HG02588 (cell line): ENCODE results near the gene FAM25G.

Experiments
- ATAC-seq: cut with Tn5 transposase; IDR thresholded peaks from one replicate; pipeline ENCODE4 v1.9.1; 2021; ENCODE audit warnings: mild to moderate bottlenecking, moderate library complexity; ENCODE audit not compliant: unreplicated experiment

Gene FAM25G

GRCh38 chr10:47449102-47449978 is 42.2 kb downstream of the FAM25G start:
- no peak for ATAC-seq

- no peak for ATAC-seq
Measured at GRCh38 chr10:47447705-47448104, 43.8 kb downstream of the FAM25G start.

- ATAC-seq: no peak
Measured at GRCh38 chr10:47447209-47447608, 44.3 kb downstream of the FAM25G start.

GRCh38 chr10:47445720-47446119 is 45.8 kb downstream of the FAM25G start:
- no peak for ATAC-seq

GRCh38 chr10:47444047-47444446 is 47.5 kb downstream of the FAM25G start:
- ATAC-seq: no peak

GRCh38 chr10:47443145-47443544 is 48.4 kb downstream of the FAM25G start:
- ATAC-seq: no peak

GRCh38 chr10:47442351-47442750 is 49.1 kb downstream of the FAM25G start:
- no peak for ATAC-seq

- no peak for ATAC-seq
Measured at GRCh38 chr10:47441938-47442337, 49.6 kb downstream of the FAM25G start.

- no peak for ATAC-seq
Measured at GRCh38 chr10:47440207-47440606, 51.3 kb downstream of the FAM25G start.

GRCh38 chr10:47438857-47439474 is 52.5 kb downstream of the FAM25G start:
- ATAC-seq: no peak
